H1 (cell line): ENCODE results near the gene ICAM2. TPM values are rescaled to one million over a fixed set of nuclear protein-coding genes. Genes with fewer than 3 reads are reported as not detected.
A peak's percentile ranks its signal among the peaks of the same experiment; 100 is the strongest.

ENCODE experiments used
- CTCF ChIA-PET: fragments of 300-600 bp; sonication (Branson Sonifier 250); formaldehyde crosslinking; loops from one replicate; lab custom pipeline; 2021; ENCODE audit not compliant: partially characterized antibody; lab: Charles Lee
- POLR2A ChIA-PET: fragments of 300-600 bp; sonication (Branson Sonifier 250); formaldehyde crosslinking; loops from one replicate; lab custom pipeline; 2021; ENCODE audit warnings: inconsistent platforms; ENCODE audit not compliant: partially characterized antibody; lab: Charles Lee
- DNase-seq, 2 experiments: peaks; one replicate each; pipeline versions ENCODE4 v3.0.0 to v3.0.0-alpha.2; 2010 to 2022; ENCODE audit warnings: low spot score in 2 of 2, low read depth in 1 of 2, mixed read lengths in 1 of 2
- FAIRE-seq: peaks from 2 replicates; lab custom pipeline; 2011; peaks lifted over from hg19 to GRCh38; lab: Jason Lieb, UNC
- H2AFZ ChIP-seq: 2 replicates; pipeline ENCODE4 v1.8.1; 2012; ENCODE audit warnings: low read length, inconsistent platforms
- H2AK5ac ChIP-seq: 2 replicates; pipeline ENCODE4 v1.6.1; 2013; ENCODE audit warnings: low read depth, low read length
- H2BK120ac ChIP-seq: replicated peaks from 2 replicates; pipeline ENCODE3; 2013; ENCODE audit warnings: low read depth, low read length, inconsistent platforms
- H2BK12ac ChIP-seq: 2 replicates; pipeline ENCODE4 v1.6.1; 2013; ENCODE audit warnings: low read depth, low read length
- H2BK15ac ChIP-seq: 2 replicates; pipeline ENCODE4 v1.6.1; 2013; ENCODE audit warnings: low read length
- H2BK20ac ChIP-seq: 2 replicates; pipeline ENCODE4 v1.6.1; 2013; ENCODE audit warnings: low read length
- H2BK5ac ChIP-seq: 2 replicates; pipeline ENCODE4 v1.6.1; 2013; ENCODE audit warnings: low read depth, low read length
- H3K14ac ChIP-seq: 2 replicates; pipeline ENCODE4 v1.6.1; 2013; ENCODE audit warnings: inconsistent platforms; ENCODE audit not compliant: insufficient read length
- H3K18ac ChIP-seq: 2 replicates; pipeline ENCODE4 v1.6.1; 2013; ENCODE audit warnings: low read length; ENCODE audit errors: extremely low read depth
- H3K23ac ChIP-seq: 2 replicates; pipeline ENCODE4 v1.6.1; 2013; ENCODE audit warnings: inconsistent platforms; ENCODE audit not compliant: insufficient read length
- H3K23me2 ChIP-seq: 2 replicates; pipeline ENCODE4 v1.6.1; 2013; ENCODE audit warnings: low read depth, low read length
- H3K27ac ChIP-seq: 2 replicates; pipeline ENCODE4 v1.6.1; 2011; ENCODE audit warnings: low read depth, low read length, inconsistent platforms
- H3K27me3 ChIP-seq, 4 experiments: replicated peaks in 1 of 4; 1 replicate in 1 of 4; 2 replicates in 3 of 4; pipeline versions ENCODE4 v1.6.1 to v1.8.1; 2011 to 2013; ENCODE audit warnings: low read length in 3 of 4, mild to moderate bottlenecking in 3 of 4, inconsistent platforms in 2 of 4, mixed read lengths in 2 of 4, moderate library complexity in 1 of 4; ENCODE audit not compliant: control insufficient read depth in 3 of 4, insufficient read depth in 3 of 4; ENCODE audit errors: extremely low read depth in 1 of 4
- H3K36me3 ChIP-seq, 4 experiments: 2 replicates each; pipeline versions ENCODE4 v1.6.1 to v1.8.1; 2011 to 2013; ENCODE audit warnings: mild to moderate bottlenecking in 4 of 4, low read length in 3 of 4, moderate library complexity in 2 of 4, control low read depth in 1 of 4, inconsistent platforms in 1 of 4; ENCODE audit not compliant: insufficient read depth in 4 of 4, control insufficient read depth in 2 of 4
- H3K4ac ChIP-seq: replicated peaks from 2 replicates; pipeline ENCODE3; 2013; ENCODE audit warnings: low read length, low read depth, mixed read lengths, inconsistent platforms; ENCODE audit not compliant: insufficient read length
- H3K4me1 ChIP-seq, 4 experiments: replicated peaks in 1 of 4; 1 replicate in 1 of 4; 2 replicates in 3 of 4; pipeline versions ENCODE4 v1.6.1 to v1.8.1; 2011 to 2013; ENCODE audit warnings: low read length in 3 of 4, inconsistent platforms in 2 of 4, mixed read lengths in 1 of 4; ENCODE audit not compliant: insufficient read depth in 4 of 4, control insufficient read depth in 3 of 4
- H3K4me2 ChIP-seq, 2 experiments: 2 replicates each; pipeline versions ENCODE4 v1.6.1 to v1.8.1; 2011 to 2013; ENCODE audit warnings: low read depth in 2 of 2, low read length in 2 of 2, control low read depth in 1 of 2, inconsistent platforms in 1 of 2, mild to moderate bottlenecking in 1 of 2; ENCODE audit not compliant: insufficient read depth in 1 of 2
- H3K4me3 ChIP-seq, 4 experiments: fragments of 200-600, 300-600 bp in 1 of 4; sonication (generic), shearing (Covaris generic), sonication (Bioruptor Twin) in 1 of 4; 2 replicates each; pipeline versions ENCODE4 v1.5.1 to v1.8.1; 2011 to 2016; ENCODE audit warnings: low read length in 4 of 4, low read depth in 3 of 4, control low read depth in 2 of 4, inconsistent platforms in 2 of 4, mild to moderate bottlenecking in 2 of 4, mixed read lengths in 1 of 4, moderate library complexity in 1 of 4; ENCODE audit not compliant: insufficient read depth in 2 of 4; ENCODE audit errors: extremely low read depth in 1 of 4
- H3K56ac ChIP-seq: replicated peaks from 2 replicates; pipeline ENCODE3; 2013; ENCODE audit warnings: low read depth, mild to moderate bottlenecking, mixed read lengths, low read length, inconsistent platforms; ENCODE audit not compliant: insufficient read length
- H3K79me1 ChIP-seq: 2 replicates; pipeline ENCODE4 v1.6.1; 2013; ENCODE audit warnings: low read depth, low read length, control low read depth
- H3K79me2 ChIP-seq, 2 experiments: 2 replicates each; pipeline versions ENCODE4 v1.6.1 to v1.8.1; 2012 to 2013; ENCODE audit warnings: low read length in 2 of 2, mild to moderate bottlenecking in 2 of 2, inconsistent platforms in 1 of 2; ENCODE audit not compliant: insufficient read depth in 2 of 2, control insufficient read depth in 1 of 2
- H3K9ac ChIP-seq, 4 experiments: replicated peaks in 1 of 4; 1 replicate in 1 of 4; 2 replicates in 3 of 4; pipeline versions ENCODE4 v1.6.1 to v1.8.1; 2011 to 2013; ENCODE audit warnings: low read depth in 3 of 4, low read length in 3 of 4, control low read depth in 2 of 4, mild to moderate bottlenecking in 2 of 4, moderate library complexity in 2 of 4, inconsistent platforms in 1 of 4; ENCODE audit errors: extremely low read depth in 1 of 4
- H3K9me3 ChIP-seq, 2 experiments: 2 replicates each; pipeline versions ENCODE4 v1.6.1 to v1.8.1; 2012 to 2013; ENCODE audit warnings: mild to moderate bottlenecking in 2 of 2, moderate library complexity in 2 of 2, control low read depth in 1 of 2, inconsistent platforms in 1 of 2, low read depth in 1 of 2, low read length in 1 of 2, mixed read lengths in 1 of 2; ENCODE audit not compliant: insufficient read depth in 2 of 2
- H4K20me1 ChIP-seq, 2 experiments: replicated peaks in 1 of 2; 2 replicates each; pipeline versions ENCODE3 to v1.8.1; 2011 to 2013; ENCODE audit warnings: inconsistent platforms in 2 of 2, low read length in 2 of 2, mild to moderate bottlenecking in 1 of 2; ENCODE audit not compliant: insufficient read depth in 2 of 2, control insufficient read depth in 1 of 2
- H4K5ac ChIP-seq: 2 replicates; pipeline ENCODE4 v1.6.1; 2013; ENCODE audit warnings: low read length, low read depth, mixed read lengths, inconsistent platforms; ENCODE audit not compliant: insufficient read length
- H4K8ac ChIP-seq: 2 replicates; pipeline ENCODE4 v1.8.0; 2013; ENCODE audit warnings: mild to moderate bottlenecking, moderate library complexity, low read length, inconsistent platforms; ENCODE audit not compliant: insufficient read depth; ENCODE audit errors: extremely low read depth
- H4K91ac ChIP-seq: replicated peaks from 2 replicates; pipeline ENCODE3; 2013; ENCODE audit warnings: low read length, mixed read lengths, inconsistent platforms; ENCODE audit not compliant: insufficient read length
- CHD2 ChIP-seq: IDR thresholded peaks from 2 replicates; pipeline ENCODE4 v1.6.1; 2012; ENCODE audit warnings: low read length, improper control_type of control experiment
- RAD21 ChIP-seq, 2 experiments: IDR thresholded peaks in 1 of 2; conservative IDR thresholded peaks in 1 of 2; 2 replicates each; pipeline ENCODE4 v1.6.1; 2011; ENCODE audit warnings: low read depth in 2 of 2, low read length in 2 of 2, improper control_type of control experiment in 1 of 2, inconsistent platforms in 1 of 2, mild to moderate bottlenecking in 1 of 2, moderate library complexity in 1 of 2
- RNF2 ChIP-seq: fragments of 200-900, 300-1000 bp; sonication (generic); IDR thresholded peaks from 2 replicates; pipeline ENCODE4 v1.7.1; 2016; ENCODE audit warnings: borderline replicate concordance, low read depth, mild to moderate bottlenecking, antibody characterized with exemption, low read length; ENCODE audit not compliant: poor library complexity, severe bottlenecking; ENCODE audit errors: missing control alignments
- WGBS, 2 experiments: shearing (Covaris generic) in 1 of 2; methylation state at CpG; one replicate each; pipeline versions ENCODE4 v1.1.6 to v1.1.7; 2013 to 2015; ENCODE audit warnings: low lambda C conversion rate in 2 of 2, mixed read lengths in 2 of 2, inconsistent platforms in 1 of 2, low coverage in 1 of 2, missing lambda C conversion rate in 1 of 2; ENCODE audit not compliant: insufficient replicate concordance in 2 of 2, insufficient coverage in 1 of 2, insufficient read length in 1 of 2; ENCODE audit errors: extremely low coverage in 1 of 2, missing lambda C conversion rate in 1 of 2; 5-methylcytosine and 5-hydroxymethylcytosine counted together
- polyA plus RNA-seq, 7 experiments: library from polyadenylated mRNA; depleted of rRNA in 3 of 7; stranded (reverse) in 5 of 7; unstranded in 2 of 7; fragments of >200 nt in 5 of 7; fragments of 200-250 nt in 2 of 7; gene quantifications; 1 replicate in 5 of 7; 2 replicates in 1 of 7; 4 replicates in 1 of 7; pipeline versions ENCODE4 v1.2.1 to v1.2.3, GENCODE V29; 2011 to 2013; ENCODE audit warnings: missing spikeins in 2 of 7, mixed read lengths in 2 of 7
- total RNA-seq: library from RNA; stranded (reverse); fragmentation: NEBNext Ultra II Directional; extraction: Animal tissue kit (Norgen Biotek cat#: 25700); gene quantifications from 2 replicates; pipeline ENCODE4 v1.2.1, GENCODE V29; 2021
- TF ChIP-seq, protein P1 (sequence below): IDR thresholded peaks from 2 replicates; pipeline ENCODE4 v1.6.1; 2011; ENCODE audit warnings: low read depth, mild to moderate bottlenecking, low read length; ENCODE audit not compliant: insufficient read depth
- TF ChIP-seq, protein P2 (sequence below): IDR thresholded peaks from 2 replicates; pipeline ENCODE4 v1.6.1; 2011; ENCODE audit warnings: low read length, improper control_type of control experiment

Gene ICAM2
- total and polyA plus RNA-seq, 2 of the 8 experiments (the other 6 are each of a cell fraction or from before 2014, with no cell fraction given), result 0.45 to 0.63 TPM

DNA sequence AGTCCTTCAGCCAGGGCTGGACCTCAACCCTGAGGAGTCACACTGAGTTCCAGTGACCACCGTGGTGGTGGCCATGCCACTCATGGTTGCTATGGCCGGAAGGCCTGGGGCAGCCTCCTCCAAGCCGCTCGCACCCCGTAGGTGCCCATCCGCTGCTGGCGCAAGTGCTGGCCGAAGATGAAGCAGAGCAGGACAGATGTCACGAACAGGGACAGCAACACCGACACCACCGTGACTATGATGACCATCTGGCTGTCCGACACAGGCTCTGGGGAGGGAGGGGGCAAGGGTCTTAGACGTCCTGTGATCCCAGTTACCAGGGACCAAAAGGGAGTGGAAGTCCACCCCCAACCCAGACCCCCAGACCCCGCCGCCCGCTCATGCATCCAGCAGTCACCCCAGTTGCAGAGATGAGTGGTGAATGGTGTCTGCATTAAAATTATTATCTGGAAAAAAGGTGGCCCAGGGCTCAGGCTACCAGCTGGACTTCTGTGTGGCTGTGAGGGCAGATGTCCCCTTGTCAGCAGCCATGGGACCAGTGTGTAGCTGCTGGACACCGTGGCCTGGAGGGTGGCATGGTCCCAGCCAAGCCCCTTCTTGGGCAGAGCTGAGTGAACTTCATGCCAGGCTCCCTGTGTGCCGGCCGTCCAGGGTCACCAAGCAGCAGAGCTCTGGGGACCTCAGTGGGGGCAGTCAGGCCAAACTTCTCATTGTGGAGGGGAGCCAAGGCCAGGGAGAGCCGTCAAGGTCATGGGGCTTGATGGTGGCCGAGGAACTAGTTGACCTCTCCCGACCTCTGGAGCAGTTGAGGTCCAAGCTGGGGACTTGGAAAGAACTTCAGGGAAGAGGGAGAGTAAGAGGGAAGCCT is 17.5 kb downstream of the ICAM2 start:
- Histone ChIP-seq H3K4me2 (no peak overlapping the region), H2AK5ac (0 out of 2 replicates have a peak overlapping the region, but pooled peaks have one; percentile 6), H3K27ac (no peak overlapping the region), H3K4me3 (no peak overlapping the region), H3K27me3 (peaks cover 0 to 15% (median 8%) of the 10 kb centered on the region in 4 experiments; a peak in 4 of 7 replicates), H2AFZ (no peak overlapping the region), H3K4me1 (peaks cover 0 to 10% (median 6%) of the 10 kb centered on the region in 4 experiments; a peak in 5 of 7 replicates), H2BK15ac (no peak overlapping the region), H4K91ac (no peak overlapping the region), H3K18ac (no peak overlapping the region), H3K14ac (no peak overlapping the region), H3K79me2 (no peaks in the 10 kb centered on the region), H3K56ac (no peak overlapping the region), H3K4ac (no peak overlapping the region), H2BK5ac (no peak overlapping the region), H2BK120ac (no peak overlapping the region), H3K9ac (no peak overlapping the region), H2BK12ac (no peak overlapping the region), H3K23me2 (peaks cover 9% of the 10 kb centered on the region; the same call in 1 of the 2 replicates), H3K23ac (no peak overlapping the region), H4K20me1 (peaks cover 0 to 5% of the 10 kb centered on the region in 2 experiments), H3K36me3 (no peaks in the 10 kb centered on the region), H4K5ac (no peak overlapping the region), H3K79me1 (no peaks in the 10 kb centered on the region), H3K9me3 (no peaks in the 10 kb centered on the region), H4K8ac (no peak overlapping the region; the same call in 1 of the 2 replicates), H2BK20ac (no peak overlapping the region)
- FAIRE-seq, result no peak
- ChIA-PET POLR2A (interaction anchor here (1.3 kb wide), 1 partner anchor 143 kb away, joined by 4 read pairs; no protein-coding TSS in a partner anchor), CTCF (interaction anchor here (0.6 to 2.1 kb wide), 10 partner anchors 11 to 113 kb away, joined by 3 to 9 read pairs (median 4); partner anchors contain the start of gene CSHL1)
- peak in 1 of 2 experiments; percentile 17 for DNase-seq
- WGBS, 2 experiments, result 96% methylated on average over 19 of the region's 22 CpGs; no CpG with 5 or more reads in 1 of the 2 experiments
- TF ChIP-seq RNF2, result no peak
- TF ChIP-seq RAD21 (IDR thresholded peaks at IDR 0.05 in 1 of 2, conservative IDR thresholded peaks at IDR 0.05 in 1 of 2; ENCODE audit: low read depth in 2 of 2, low read length in 2 of 2), result no peak
- TF ChIP-seq, protein P1, sequence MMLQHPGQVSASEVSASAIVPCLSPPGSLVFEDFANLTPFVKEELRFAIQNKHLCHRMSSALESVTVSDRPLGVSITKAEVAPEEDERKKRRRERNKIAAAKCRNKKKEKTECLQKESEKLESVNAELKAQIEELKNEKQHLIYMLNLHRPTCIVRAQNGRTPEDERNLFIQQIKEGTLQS, result no peak
- TF ChIP-seq, protein P2, sequence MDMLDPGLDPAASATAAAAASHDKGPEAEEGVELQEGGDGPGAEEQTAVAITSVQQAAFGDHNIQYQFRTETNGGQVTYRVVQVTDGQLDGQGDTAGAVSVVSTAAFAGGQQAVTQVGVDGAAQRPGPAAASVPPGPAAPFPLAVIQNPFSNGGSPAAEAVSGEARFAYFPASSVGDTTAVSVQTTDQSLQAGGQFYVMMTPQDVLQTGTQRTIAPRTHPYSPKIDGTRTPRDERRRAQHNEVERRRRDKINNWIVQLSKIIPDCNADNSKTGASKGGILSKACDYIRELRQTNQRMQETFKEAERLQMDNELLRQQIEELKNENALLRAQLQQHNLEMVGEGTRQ, result no peak
- no peak for TF ChIP-seq CHD2
